Measurements from ENCODE around the gene CCDC120. TPM values are rescaled to one million over a fixed set of nuclear protein-coding genes. Genes with fewer than 3 reads are reported as not detected.

Gene CCDC120
- polyA plus RNA-seq, 1 donor from 2014 or later: 3.1 TPM

DNA sequence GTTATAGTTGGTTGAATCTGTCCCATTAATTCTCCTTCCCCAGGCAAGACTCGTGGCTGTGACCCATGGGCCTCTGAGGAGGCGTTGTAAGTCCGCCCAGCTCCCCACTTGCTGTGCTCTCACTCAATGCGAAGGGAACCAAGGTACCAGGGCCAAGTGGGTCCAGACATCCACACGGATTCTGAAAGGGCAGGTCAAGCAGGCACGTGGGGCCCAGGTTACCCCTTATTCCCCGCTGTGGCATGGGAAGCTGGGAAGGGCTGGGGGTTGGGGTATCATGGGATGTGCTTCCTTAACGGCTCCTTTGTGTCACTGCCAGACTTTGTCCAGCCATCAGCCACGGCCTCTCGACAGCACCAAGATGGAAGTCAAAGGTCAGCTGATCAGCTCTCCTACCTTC lies 3.1 kb downstream of the CCDC120 start:
- no peaks in the 10 kb centered on the region for H4K20me1 ChIP-seq (ENCODE audit: insufficient read depth)
- H3K27ac ChIP-seq (ENCODE audit: low read length): no peak overlapping the region
- H3K4me2 ChIP-seq (ENCODE audit: low read length): no peak overlapping the region
- H3K9ac ChIP-seq (ENCODE audit: low read length): no peak overlapping the region
- H3K27me3 ChIP-seq (ENCODE audit: insufficient read depth, low read depth, low read length): no peaks in the 10 kb centered on the region
- no peak overlapping the region for H2AFZ ChIP-seq (ENCODE audit: low read depth, low read length)
- no peaks in the 10 kb centered on the region for H3K79me2 ChIP-seq (replicated peaks; ENCODE audit: insufficient read depth, low read length)
- no peaks in the 10 kb centered on the region for H3K9me2 ChIP-seq (ENCODE audit: insufficient read depth, low read length)
- H3K36me3 ChIP-seq (ENCODE audit: insufficient read depth, low read length): no peaks in the 10 kb centered on the region
- no peak for TF ChIP-seq TAF1 (IDR thresholded peaks at IDR 0.05; ENCODE audit: low read depth)
- TF ChIP-seq, protein P1, sequence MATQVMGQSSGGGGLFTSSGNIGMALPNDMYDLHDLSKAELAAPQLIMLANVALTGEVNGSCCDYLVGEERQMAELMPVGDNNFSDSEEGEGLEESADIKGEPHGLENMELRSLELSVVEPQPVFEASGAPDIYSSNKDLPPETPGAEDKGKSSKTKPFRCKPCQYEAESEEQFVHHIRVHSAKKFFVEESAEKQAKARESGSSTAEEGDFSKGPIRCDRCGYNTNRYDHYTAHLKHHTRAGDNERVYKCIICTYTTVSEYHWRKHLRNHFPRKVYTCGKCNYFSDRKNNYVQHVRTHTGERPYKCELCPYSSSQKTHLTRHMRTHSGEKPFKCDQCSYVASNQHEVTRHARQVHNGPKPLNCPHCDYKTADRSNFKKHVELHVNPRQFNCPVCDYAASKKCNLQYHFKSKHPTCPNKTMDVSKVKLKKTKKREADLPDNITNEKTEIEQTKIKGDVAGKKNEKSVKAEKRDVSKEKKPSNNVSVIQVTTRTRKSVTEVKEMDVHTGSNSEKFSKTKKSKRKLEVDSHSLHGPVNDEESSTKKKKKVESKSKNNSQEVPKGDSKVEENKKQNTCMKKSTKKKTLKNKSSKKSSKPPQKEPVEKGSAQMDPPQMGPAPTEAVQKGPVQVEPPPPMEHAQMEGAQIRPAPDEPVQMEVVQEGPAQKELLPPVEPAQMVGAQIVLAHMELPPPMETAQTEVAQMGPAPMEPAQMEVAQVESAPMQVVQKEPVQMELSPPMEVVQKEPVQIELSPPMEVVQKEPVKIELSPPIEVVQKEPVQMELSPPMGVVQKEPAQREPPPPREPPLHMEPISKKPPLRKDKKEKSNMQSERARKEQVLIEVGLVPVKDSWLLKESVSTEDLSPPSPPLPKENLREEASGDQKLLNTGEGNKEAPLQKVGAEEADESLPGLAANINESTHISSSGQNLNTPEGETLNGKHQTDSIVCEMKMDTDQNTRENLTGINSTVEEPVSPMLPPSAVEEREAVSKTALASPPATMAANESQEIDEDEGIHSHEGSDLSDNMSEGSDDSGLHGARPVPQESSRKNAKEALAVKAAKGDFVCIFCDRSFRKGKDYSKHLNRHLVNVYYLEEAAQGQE (IDR thresholded peaks at IDR 0.05; ENCODE audit: borderline replicate concordance): no peak
- TF ChIP-seq, protein P2, sequence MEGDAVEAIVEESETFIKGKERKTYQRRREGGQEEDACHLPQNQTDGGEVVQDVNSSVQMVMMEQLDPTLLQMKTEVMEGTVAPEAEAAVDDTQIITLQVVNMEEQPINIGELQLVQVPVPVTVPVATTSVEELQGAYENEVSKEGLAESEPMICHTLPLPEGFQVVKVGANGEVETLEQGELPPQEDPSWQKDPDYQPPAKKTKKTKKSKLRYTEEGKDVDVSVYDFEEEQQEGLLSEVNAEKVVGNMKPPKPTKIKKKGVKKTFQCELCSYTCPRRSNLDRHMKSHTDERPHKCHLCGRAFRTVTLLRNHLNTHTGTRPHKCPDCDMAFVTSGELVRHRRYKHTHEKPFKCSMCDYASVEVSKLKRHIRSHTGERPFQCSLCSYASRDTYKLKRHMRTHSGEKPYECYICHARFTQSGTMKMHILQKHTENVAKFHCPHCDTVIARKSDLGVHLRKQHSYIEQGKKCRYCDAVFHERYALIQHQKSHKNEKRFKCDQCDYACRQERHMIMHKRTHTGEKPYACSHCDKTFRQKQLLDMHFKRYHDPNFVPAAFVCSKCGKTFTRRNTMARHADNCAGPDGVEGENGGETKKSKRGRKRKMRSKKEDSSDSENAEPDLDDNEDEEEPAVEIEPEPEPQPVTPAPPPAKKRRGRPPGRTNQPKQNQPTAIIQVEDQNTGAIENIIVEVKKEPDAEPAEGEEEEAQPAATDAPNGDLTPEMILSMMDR (IDR thresholded peaks at IDR 0.05; ENCODE audit: poor library complexity, severe bottlenecking): no peak
- H3K9me3 ChIP-seq (ENCODE audit: low read length): no peaks in the 10 kb centered on the region
- H3K4me3 ChIP-seq (ENCODE audit: low read length): no peak overlapping the region
- H3F3A ChIP-seq (ENCODE audit: insufficient read depth, low read length, poor library complexity, severe bottlenecking): no peaks in the 10 kb centered on the region

DNA sequence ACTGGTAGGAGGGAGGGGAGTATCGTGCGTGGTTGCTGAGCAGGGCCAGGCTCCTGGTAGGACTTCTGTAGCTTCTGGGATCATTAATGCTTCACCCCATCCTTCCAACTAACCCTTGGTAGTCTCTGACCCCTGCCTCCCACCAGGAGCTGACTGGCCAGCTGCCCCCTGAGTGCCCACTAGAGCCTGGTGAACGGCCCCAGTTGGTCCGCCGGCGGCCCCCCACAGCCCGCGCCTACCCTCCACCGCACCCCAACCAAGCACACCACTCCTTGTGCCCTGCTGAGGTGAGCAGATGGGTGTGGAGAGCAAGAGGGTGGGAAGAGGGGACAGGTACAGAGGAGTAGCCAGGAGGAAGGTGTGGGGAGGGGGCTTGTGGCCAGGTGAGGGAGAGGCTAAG lies 4.9 kb downstream of the CCDC120 start:
- H3F3A ChIP-seq (ENCODE audit: insufficient read depth, low read length, poor library complexity, severe bottlenecking): no peaks in the 10 kb centered on the region
- no peaks in the 10 kb centered on the region for H4K20me1 ChIP-seq (ENCODE audit: insufficient read depth)
- H2AFZ ChIP-seq (ENCODE audit: low read depth, low read length): no peak overlapping the region
- no peak overlapping the region for H3K27ac ChIP-seq (ENCODE audit: low read length)
- no peaks in the 10 kb centered on the region for H3K9me3 ChIP-seq (ENCODE audit: low read length)
- no peak overlapping the region for H3K9ac ChIP-seq (ENCODE audit: low read length)
- H3K27me3 ChIP-seq (ENCODE audit: insufficient read depth, low read depth, low read length): no peaks in the 10 kb centered on the region
- TF ChIP-seq POLR2AphosphoS5 (IDR thresholded peaks at IDR 0.05) (no peak), EZH2 (IDR thresholded peaks at IDR 0.05; ENCODE audit: borderline replicate concordance, insufficient read depth, low read length, poor library complexity, severe bottlenecking) (no peak), MXI1 (conservative IDR thresholded peaks at IDR 0.05; ENCODE audit: poor library complexity, severe bottlenecking) (no peak), TAF1 (IDR thresholded peaks at IDR 0.05; ENCODE audit: low read depth) (no peak), RAD21 (conservative IDR thresholded peaks at IDR 0.05) (no peak), SMC3 (conservative IDR thresholded peaks at IDR 0.05; ENCODE audit: poor library complexity) (no peak), EP300 (conservative IDR thresholded peaks at IDR 0.05; ENCODE audit: poor library complexity, severe bottlenecking) (no peak)
- TF ChIP-seq, protein P1 (IDR thresholded peaks at IDR 0.05; ENCODE audit: borderline replicate concordance): no peak
- TF ChIP-seq, protein P2 (IDR thresholded peaks at IDR 0.05; ENCODE audit: poor library complexity, severe bottlenecking): no peak
- H3K79me2 ChIP-seq (replicated peaks; ENCODE audit: insufficient read depth, low read length): no peaks in the 10 kb centered on the region
- no peaks in the 10 kb centered on the region for H3K9me2 ChIP-seq (ENCODE audit: insufficient read depth, low read length)
- no peak overlapping the region for H3K4me2 ChIP-seq (ENCODE audit: low read length)
- H3K36me3 ChIP-seq (ENCODE audit: insufficient read depth, low read length): no peaks in the 10 kb centered on the region
- no peak overlapping the region for H3K4me3 ChIP-seq (ENCODE audit: low read length)

All from neural cell (in vitro differentiated cells).